ENCODE results near the gene IGFBP5.

Gene IGFBP5

DNA sequence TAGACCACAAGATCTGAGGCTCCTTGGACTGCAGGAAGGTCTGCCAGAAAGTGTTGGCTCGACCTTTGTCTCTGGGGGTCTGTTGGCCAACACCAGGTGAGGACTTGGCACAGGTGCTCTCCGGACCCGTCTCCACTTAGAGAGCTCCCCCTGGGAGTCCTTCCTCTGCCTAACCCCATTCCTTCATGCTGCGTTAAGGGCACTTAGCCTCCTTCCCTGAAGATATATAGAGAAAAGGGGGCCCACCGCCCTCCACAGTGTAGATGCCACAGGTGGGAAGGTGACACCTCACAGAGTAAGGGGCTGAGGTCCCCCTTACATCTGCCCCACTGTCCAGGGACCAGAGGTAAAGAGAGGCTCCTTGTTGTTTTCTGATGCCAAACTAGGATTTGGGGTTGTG, 8.2 kb downstream of the IGFBP5 start:
- DNase-seq (ENCODE audit: low read depth) = no peak

DNA sequence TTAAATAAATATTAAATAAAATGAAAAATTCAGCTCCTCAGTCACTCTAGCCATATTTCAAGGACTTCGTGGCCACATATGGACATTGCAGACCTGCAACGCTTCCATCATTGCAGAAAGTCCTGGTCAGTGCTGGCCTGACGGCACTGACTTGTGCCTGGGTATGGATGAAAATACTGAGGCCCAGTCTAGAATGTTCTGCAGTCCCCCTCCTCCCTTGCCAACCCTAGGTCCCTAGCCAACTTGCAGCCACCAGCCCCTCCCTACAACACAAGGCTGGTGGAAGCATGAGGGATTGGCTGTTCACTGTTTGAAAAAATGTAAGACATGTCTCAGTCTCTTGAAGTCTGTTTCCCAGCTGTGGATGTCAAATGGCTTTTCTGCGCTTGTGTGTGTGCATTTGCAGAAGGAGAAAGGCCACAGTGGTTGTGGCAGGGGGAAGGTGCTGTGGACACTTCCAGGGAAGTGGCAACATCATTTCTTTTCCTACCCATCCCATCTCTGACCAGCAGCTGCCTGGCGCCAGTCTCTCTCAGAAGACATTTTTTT, 9.9 kb downstream of the IGFBP5 start:
- no peak for DNase-seq (ENCODE audit: low read depth)

DNA sequence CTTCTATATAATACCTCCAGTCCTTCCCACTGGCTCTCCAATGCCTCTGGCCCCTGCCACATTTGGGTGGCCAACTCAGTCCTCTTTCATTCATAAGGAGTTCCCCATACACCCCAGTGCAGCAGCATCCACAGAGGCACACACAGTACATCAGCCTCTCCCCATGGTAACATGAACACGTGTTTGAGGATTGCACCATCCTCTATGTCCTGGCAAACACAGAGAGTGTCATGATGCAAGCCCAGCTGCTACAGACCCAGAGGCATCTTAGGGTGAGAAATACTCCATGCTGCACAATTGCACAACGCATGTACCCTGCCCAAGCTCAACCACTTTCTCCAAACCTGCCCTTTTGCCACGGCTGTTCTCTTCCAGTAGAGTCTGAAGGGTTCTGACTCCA, 11.5 kb downstream of the IGFBP5 start:
- peak; percentile 99 for DNase-seq (ENCODE audit: low read depth)

DNA sequence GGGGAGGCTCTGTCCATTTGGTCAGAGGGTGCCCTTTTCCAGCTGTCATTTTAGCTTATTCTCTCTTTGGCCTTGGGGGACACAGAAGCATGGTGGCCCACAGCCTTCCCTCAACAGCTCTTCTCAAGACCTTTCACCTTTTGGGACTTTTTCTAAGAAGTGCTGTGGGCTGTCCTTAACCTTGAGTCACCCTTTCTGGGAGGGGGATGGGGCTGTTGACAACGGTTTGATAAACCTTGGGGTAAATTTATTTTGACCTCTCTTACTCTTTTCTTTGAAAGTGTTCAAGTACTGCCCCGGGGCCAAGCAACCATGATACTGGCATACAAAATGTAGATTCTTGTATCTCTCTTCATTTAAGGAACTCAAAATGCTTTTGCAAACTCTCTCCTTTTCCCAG, 13.7 kb downstream of the IGFBP5 start:
- no peak for DNase-seq (ENCODE audit: low read depth)

DNA sequence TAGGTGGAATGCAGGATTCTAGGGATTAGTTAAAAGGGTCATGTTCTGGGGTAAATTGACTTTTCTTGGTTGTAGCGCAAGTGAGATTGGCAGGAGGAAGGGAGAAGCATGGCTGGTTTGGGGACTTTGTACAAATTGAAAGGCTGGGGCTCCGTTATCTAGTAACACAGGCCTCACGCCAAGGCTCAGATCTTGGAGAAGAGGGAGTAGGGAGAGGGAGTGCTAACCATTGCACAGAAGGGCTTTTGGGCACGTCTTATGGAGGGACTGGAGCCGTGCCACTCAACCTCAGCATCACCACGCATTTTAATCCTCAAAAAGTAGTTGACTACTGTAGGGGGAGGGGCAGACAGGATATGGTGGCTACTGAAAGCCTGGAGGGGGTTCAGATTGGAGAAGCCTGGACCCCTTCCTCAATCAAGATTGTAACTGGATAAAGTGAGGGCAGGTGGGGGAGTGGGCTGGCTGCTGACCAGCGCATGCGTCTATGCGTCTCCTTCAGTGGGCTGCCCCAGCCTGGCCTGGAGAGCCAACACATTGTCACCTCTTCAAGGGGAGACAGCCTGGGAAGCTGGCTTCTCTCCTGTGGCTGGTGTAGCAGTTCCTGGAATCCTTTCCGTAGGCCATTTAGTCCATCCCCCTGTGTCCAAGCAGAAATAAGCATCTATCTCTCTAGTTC, 14.3 kb downstream of the IGFBP5 start:
- no peak for DNase-seq (ENCODE audit: low read depth)

DNA sequence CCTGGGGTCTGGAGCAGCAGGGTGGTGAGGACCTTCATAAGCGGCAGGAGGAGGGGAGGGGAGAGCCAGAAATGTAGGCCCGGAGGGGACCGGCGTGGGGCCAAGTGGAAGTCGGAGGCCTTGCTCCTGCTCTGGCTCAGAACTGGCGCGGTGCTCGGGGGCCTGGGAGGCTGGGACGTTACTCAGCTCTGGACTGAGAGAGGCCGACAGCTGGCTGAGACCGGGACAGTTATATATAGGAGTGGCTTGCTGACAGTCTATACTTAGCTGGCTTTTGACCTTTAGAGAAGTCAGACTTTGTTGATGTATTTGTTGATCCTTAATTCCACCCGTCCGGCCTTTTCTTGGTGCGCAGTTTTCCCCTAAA, 15.7 kb downstream of the IGFBP5 start:
- DNase-seq (ENCODE audit: low read depth) = no peak

DNA sequence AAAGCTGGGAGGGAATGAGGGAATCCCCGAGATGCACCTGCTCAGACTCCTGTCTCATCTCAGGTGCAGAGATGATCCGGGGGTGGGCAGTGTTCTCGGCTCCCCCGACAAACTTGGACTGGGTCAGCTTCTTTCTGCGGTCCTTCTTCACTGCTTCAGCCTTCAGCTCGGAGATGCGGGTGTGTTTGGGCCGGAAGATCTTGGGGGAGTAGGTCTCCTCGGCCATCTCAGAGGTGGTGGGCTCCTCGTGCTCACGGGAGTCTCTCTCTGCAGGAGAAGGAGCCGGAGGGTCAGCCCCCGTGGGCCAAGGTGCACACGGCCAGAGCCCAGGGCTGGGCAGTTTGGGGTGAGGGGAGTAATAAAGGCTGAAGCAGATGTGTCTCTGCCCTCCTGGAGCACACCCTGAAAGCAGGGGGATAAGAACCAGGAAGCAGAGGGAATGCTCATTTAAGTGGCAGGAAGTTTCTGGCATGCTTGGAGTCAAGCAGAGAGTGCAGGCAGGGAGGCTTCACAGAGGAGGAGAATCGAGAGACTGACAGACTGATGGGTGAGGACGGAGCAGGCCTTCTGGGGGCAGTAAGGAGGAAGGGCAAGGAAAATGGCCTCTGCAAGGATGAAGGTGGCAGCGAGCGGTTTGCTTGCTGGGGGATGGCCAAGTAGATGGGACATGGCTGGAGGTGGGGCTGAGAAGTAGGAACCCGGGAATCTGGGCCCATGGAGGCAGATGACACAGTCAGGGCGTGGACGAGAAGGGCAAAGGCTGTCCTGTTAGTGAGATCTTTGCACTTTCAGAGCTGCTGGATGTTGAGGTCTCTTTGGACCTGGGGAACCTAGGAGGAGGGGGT, 16.3 kb downstream of the IGFBP5 start:
- no peak for DNase-seq (ENCODE audit: low read depth)

DNA sequence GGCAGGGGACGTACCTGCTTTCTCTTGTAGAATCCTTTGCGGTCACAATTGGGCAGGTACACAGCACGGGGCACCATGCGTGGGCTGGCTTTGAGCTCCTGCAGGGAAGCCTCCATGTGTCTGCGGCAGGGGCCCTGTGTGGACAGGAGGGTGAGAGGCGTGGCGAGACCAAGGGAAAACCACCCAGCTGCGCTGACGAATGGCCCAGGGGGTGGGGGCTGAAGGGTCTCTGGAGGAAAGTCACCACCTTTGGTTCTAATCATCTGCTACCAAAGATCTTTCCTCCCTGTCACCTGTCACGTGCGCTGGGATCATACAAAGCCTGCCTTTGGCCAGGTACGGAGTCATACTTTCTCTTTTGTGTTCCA, 17.3 kb downstream of the IGFBP5 start:
- no peak for DNase-seq (ENCODE audit: low read depth)

DNA sequence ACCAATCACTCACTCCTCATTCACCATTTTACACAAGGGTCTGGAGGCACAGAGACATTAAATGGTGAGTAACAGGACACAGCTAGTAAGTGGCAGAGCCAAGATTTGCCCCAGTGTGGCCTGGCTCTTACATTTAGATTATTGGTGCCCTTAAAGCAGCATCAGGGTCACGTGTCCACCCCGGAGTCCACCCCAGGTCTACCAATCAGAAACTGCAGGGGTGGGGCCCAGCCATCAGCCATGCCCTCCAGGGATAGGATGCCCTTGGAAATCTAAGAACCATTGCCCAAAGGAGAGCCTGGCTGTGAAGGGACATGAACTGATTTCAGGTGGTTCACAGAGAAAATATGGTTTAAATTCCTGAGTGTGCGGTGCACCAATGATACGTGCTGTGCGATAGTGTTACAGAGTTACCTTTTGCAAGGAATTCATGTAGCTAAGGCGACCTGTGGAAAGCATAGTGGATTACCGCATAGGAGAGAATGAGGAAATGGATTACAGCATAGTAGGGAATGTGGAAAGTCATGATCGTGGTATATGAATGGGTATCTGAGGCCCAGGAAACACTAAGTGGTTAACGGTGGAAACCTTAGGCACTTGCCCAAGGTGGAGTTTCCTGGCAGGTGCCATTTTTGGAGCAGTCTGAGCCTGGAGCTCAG, 17.8 kb downstream of the IGFBP5 start:
- no peak for DNase-seq (ENCODE audit: low read depth)

DNA sequence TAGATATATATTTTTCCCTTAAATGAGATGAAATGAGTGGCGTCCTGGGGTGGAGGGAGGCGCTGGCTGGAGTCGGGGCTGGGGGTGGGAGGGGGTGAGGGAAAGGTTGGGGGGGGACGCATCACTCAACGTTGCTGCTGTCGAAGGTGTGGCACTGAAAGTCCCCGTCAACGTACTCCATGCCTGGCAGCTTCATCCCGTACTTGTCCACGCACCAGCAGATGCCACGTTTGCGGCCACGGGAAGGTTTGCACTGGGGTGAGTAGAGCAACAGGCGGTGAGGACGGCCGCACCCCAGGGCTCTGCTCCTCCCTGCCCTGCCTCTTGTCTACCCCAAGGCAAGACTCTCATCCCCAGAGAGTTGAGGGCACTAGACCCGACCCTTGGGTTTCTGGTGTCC, 18.7 kb downstream of the IGFBP5 start:
- DNase-seq (ENCODE audit: low read depth) = no peak

DNA sequence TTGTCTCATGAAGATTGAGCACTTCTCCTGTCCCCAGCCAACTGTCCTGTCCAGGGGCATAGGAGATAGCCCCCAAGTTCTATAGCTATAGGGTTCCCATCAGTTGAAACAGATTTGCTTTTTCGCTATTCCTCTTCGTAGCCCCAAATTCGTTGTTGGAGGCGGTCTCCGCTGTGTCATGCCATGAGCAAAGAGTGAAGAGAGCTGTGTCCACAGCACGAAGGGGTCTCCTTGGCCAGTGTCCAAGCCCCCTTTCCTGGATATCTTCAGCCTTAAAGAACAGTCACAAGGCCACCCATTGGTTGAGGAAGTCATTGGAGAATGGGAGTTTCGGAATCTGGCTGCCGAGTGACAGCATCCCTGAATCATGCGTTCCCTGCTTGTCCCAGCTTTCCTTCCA, 21.0 kb downstream of the IGFBP5 start:
- no peak for DNase-seq (ENCODE audit: low read depth)

DNA sequence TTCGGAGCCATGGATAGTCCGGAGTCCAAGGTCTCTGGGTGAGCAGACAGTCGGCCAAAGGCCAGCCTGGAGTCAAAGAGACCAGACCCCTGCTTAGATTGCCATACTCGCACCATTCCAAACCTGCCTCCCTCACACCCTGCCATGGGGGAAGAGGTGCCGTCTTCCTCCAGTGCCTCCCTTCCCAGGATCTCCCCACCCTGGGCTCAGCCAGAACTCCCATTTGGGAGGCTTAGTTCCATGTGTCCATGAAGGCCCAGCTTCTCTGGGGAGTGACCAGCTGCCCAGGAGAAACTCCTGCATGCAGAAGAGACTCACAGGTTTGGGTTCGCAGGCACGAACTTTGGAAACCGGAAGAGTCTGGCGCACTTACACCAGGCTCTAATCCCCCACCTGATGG, 21.7 kb downstream of the IGFBP5 start:
- DNase-seq (ENCODE audit: low read depth) = no peak

DNA sequence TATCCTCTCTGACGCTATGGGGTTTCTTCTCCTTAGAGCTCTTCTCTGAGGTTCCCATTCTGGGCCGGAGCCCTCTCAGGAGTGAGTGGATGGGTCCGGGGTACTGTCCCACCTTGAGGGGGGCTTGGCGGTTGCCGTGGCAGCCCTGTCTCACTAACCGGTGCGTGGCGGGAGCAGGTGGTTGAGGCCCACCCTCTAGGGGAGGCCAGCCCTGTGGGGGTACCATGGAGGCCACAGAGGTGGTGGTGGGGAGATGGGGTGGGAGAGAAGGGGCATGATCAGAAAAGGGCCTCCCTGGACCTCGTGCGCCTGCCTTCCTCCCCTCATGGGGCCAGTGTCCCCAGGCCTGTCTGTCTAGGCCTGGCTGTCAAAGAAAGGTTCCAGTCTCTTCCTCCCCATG, 22.3 kb downstream of the IGFBP5 start:
- no peak for DNase-seq (ENCODE audit: low read depth)

DNA sequence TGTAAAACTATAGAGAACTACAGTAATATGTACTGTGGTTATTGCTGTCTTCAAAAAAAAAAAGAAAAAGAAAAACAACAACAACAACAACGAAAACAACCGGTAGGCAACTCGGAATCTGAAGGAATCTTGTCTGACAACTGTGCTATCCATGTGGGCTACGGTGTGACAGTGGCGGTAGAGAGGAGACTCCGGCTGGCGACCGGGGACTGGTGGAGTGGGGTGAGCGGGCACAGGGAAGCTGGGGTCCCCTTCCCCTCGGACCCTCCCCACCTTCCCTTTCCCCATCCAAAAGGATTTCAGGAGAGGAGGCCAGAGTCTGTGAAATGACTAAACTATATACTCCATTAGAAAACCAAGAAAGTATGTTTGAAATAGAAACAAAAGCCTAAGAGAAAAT, 22.9 kb downstream of the IGFBP5 start:
- no peak for DNase-seq (ENCODE audit: low read depth)

DNA sequence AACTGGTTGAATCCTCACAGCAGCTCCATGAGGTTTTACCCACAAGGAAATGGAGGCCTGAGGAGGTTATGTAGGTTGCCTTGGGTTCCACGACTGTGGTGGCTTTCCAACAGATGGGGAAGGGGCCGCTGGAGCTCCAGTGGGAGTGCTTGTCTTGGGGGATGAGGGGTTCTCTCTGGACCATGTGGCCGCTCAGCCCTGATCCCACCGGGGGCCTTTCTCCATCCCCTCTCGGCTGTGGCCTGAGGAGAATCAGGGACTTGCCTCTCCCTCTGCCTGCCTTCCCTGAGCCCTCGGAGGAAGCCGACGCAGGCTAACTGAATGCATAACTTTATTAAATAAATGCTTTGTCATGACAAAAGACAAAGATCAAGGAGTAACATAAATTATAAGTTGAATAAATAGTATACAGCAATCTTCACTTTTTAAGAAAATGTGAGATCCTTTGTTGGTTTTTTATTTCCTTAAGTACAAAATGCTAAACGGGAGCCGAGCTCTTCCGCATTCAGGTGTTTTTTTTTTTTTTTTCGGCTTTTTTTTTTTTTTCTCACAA, 23.5 kb downstream of the IGFBP5 start:
- no peak for DNase-seq (ENCODE audit: low read depth)

DNA sequence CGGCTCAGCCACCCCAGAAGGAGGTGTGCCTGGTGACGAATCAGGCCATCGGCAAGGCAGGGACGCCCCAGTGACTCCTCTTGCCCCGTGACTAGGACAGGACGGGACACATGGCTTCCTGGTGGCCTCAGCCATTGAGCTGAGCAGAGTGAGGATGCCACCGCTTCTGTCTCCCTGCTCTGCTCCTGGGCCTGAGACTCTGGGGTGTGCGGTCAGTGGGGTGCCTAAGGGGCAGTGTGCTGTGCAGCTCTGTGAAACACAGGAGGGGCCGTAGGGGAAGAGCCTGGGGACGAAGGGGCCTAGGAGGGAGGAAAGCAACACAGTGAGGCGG, 24.3 kb downstream of the IGFBP5 start:
- no peak for DNase-seq (ENCODE audit: low read depth)

DNA sequence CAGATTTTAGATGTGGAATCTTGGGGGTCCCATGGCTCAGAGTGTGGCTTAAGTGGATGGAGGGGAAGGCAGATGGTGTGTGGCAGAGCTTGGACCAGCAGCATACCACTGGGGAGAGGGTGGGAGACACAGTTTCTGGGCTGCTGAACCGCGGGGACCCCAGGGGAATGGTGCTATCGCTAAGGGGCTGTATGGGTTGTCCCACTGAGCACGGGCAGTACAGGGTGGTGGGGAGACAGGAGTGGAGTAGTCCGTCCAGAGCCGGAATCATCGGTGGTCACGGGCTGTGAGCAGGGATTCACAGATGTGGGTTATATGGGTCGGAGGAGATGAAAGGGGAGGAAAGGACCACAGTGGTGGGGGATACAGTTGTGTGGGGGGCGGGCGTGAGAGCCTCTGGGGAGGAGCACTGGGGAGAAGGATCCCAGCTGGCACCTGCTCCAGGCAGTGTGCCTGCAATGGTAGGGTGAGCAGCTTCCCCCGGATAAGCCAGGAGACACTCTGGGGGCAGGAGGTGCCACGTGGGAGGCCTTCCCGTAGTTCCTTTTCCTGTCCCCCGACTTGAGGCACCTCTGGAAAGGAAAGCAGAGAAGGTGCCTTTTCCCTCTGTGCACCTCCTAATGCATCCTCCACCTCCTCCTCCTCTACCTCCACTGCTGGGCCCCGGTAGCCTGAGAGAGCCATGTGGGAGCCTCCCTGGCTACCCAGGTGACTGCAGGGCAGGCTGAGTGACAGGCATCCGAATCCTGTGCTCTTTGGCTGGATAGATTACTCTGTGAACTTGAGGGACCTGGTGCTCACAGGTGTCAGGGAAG, 24.9 kb downstream of the IGFBP5 start:
- DNase-seq (ENCODE audit: low read depth) = no peak

DNA sequence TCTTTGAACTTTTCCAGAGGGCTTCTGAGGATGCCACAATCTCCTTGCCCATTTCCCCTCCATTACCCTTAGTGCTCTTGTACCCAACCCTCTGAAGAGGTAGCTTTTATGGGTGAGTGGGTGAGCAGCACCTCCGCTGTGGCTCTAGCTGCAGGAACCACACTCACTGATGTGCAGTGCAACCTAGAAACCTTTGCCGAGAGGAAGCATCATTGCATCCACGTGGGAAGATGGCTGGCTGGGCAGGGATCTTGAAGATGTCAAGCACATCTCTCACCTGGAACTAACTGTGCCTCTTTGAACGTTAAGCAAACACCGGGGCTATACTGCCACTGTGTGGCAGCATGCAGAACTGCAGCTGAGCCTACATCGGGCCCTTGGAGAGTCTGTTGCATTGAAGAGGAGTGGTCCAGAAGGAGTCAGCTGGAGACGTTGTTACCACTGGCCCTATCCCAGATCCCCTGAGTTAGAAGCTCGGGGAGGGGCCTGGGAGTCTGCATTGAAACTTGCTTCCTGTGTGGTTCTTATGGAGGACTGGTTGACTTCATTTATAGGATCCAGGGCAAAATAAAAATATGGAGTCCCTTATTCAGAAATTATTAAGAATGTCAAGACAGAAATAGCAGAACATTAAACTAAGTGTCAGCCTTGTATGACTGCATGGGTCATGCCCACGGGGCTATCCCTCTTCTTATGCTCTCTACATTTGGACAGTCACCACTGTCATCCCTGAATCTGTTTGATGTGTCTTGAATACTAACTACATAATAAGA, 28.7 kb downstream of the IGFBP5 start:
- peak; percentile 64 for DNase-seq (ENCODE audit: low read depth)

DNA sequence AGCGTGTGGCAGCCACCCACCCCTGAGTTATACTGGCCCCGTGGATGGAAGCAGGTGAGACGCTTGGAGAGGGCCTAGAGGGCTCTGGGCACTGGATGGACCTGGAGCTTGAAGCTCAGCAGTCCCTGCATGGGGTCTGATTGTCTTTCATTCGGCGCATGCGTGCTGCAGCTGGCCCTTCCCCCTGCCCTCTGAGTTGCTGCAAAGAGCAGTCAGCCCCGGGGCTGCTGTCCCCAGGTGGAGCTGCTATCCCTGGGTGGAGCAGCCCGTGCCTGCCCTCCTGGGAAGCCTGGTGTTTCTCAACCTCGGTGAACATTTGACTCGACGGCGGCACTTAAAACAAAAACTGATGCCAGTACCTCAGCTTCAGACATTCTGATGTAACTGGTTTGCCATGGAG, 29.6 kb downstream of the IGFBP5 start:
- DNase-seq (ENCODE audit: low read depth) = no peak

DNA sequence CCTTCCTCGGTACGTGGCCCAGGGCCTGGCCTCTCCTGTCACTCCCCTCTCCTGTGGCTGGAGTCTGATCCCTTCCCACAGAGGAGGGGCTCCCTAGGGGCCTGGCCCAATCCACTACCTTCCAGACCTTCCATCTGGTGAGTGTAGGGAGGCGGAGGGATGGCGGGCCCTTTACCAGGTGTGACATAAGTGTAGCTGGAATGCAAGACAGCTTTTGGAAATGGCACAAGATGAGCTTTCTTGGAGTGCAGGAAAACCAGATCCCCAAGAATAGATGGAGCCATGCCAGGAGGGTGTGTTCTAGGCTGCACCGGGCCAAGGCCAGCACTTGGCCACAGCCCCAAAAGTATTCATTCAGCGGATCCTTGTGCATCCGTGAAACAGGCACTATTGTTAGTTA, 30.1 kb downstream of the IGFBP5 start:
- DNase-seq (ENCODE audit: low read depth) = no peak

DNA sequence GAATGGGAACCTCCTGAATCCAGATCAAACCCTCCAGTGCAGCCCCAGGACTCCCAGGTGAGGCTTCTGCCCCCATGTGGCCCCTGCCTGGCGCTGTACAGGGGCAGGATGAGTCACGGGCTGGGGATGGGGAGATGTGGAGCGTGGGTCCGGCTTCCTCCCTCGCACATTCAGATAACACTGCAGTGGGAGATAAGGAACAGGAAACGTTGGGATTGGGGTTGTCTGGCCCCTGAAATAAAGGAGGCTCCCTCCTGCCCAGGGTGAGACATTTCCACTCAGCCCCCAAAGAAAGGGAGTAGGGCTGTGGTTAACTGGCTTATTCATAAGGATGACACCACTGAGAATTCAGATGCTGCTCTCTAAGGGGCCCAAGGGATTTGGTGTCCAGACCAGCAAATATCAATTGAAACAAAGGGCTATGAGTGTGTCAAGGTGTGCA, 30.7 kb downstream of the IGFBP5 start:
- DNase-seq (ENCODE audit: low read depth) = no peak
